Activated CD4-positive, alpha-beta T cell treated with anti-CD3 and anti-CD28 coated beads for 24 hours (primary cell): ENCODE measurements around the gene AGBL2.
"Not testable (repeated sequence)": the region's sequence is repeated elsewhere in the genome, so short reads cannot be mapped to it uniquely, and the experiment has no call there.

Experiments
- DNase-seq, 2 donors: peaks; one replicate each; pipeline ENCODE4 v3.0.0-alpha.2; 2020; ENCODE audit warnings: low read depth in 2 of 2

AGBL2 gene

DNA sequence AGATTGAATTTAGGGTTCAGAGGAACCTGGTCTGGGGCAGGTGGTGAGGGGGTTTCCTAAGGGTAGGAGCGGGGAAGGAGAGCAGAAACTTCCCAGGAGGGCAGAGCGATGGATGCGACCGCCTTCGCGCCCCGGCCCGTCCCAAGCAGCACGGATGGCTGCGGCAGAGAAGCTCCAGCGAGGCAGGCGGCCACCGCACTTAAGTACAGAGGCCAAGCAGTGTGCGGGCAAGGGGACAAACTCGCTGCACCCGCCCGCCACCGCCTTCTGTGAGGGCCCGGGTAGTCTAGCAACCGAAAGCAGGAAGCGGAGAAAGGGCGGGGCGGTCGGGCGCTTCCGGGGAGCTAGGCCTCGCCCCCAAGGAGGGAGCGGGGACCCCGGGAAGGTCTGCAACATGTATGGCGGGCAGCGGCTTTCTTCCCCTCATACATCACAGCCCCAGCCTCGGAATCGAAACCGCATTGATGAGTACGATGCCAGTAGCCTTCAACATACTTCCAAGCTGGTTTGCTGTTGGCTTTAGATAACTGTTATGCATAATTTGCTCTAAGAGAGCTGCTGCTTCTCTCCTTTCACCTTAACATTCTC, at the start of gene AGBL2:
AGBL2 (minus strand) TSS at position 288 of the 588 bp plus-strand sequence. CDS start 719 bp downstream, outside the sequence.
- DNase-seq = peak; percentile 70 to 75

- DNase-seq = not testable (repeated sequence)
Observed at GRCh38 chr11:47759291-47759690, 44.1 kb upstream of the AGBL2 start.

DNA sequence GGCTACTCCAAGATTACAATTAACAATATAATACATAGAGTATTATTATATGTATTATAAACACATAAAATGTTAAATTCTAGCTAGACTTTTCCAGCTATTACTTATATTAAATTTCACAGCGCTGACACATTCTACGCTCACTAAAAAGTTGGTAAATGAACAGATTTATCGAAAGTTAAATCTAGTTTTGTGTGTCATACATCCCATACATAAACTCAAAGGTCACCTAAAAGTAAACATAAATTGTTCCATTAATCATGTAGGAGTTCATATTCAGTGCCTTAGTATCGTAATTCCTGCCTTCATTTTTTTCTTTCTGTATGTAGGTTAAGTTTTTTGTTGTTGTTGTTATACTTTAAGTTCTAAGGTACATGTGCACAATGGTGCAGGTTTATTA, 41.0 kb upstream of the AGBL2 start:
- DNase-seq = no peak

GRCh38 chr11:47750725-47751124, 35.6 kb upstream of the AGBL2 start:
- no peak for DNase-seq

DNA sequence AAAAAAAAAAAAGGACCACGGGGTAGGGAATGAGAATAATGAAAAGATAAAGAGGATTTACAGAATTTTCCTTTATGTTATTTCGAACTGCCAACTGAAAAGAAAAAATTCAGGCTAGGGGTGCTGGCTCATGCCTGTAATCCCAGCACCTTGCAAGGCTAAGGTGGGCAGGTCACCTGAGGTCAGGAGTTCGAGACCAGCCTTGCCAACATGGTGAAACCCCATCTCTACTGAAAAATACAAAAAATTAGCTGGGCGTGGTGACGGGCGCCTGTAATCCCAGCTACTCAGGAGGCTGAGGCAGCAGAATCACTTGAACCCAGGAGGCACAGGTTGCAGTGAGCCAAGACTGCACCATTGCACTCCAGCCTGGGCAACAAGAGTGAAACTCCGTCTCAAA, 27.3 kb upstream of the AGBL2 start:
- DNase-seq = not testable (repeated sequence)

DNA sequence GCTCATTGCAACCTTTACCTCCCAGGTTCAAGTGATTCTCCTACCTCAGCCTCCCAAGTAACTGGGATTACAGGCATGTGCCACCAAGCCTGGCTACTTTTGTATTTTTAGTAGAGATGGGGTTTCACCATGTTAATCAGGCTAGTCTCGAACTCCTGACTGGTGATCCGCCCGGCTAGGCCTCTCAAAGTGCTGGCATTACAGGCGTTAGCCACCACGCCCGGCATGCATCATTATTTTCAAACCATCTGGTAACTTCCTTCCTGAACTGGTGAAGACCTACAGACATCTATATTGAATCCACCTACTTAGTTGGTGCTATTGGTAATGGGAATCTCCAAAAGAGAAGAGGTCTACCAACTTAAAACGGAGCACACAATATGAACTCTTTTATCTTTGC, 22.6 kb upstream of the AGBL2 start:
- DNase-seq = not testable (repeated sequence)

DNA sequence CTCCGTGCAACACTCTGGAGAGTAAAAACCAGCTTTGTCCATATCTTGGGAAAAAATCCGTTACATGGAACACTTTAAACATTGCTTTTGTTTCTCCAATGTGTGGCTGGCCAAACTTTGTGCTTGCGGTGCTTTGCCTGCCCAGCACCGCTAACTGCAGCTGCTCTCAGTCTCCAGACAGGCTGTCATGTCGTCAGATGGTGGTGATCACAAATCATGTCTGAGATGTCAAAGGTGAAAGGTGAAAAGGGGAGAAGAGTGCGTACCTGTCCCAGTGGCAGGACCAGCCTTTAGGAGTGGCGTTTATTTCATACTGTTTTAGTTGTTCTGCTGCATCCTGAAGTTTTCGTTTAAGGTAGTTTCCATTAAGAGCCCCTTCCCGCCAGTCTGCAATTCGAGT, 17.1 kb upstream of the AGBL2 start:
- no peak for DNase-seq

- DNase-seq = no peak
Observed at GRCh38 chr11:47731475-47731874, 16.3 kb upstream of the AGBL2 start.

GRCh38 chr11:47726878-47727514, 11.8 kb upstream of the AGBL2 start:
- DNase-seq = no peak

GRCh38 chr11:47726118-47726442, 10.9 kb upstream of the AGBL2 start:
- DNase-seq = no peak

- DNase-seq = no peak
Observed at GRCh38 chr11:47725442-47726117, 10.4 kb upstream of the AGBL2 start.

GRCh38 chr11:47724041-47724729, 9.0 kb upstream of the AGBL2 start:
- DNase-seq = no peak

DNA sequence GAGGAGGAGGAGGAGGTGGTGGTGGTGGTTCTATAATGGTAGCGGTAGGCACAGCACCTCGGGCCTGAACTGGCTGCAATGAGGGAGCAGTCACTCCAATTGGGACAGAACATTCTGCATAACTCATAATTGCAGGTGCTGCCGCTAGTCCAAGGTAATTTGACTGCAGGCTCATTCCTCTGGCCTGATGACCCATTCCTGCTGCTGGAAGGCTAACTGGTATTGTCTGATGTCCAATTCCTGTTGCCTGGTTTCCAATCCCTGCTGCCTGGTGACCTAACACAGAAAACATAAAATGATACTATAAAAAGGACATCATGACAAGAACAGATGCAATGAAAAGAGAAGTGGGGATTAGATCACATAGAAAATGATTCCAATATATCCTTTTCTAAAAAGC, 7.9 kb upstream of the AGBL2 start:
- DNase-seq = no peak

- no peak for DNase-seq
Observed at GRCh38 chr11:47720651-47721050, 5.5 kb upstream of the AGBL2 start.

DNA sequence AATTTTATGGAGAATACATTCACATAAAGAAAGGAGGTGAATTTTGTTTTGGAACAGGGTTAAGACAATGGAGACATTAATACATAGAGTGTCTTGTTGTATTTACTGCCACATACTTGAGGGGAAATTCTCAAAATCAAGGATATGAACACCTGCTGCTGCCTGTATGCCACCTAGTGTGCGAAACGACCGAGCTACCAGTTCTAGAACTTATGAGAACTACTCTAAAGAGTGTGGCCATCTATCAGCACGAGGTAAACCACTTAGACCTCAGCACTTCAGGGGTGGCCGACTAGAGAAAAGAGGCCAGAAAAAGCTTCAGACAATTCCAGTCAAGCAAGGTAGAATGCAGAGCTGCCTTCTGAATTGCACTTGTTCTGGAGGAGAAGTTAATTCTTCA, 1.5 kb upstream of the AGBL2 start:
- DNase-seq = no peak

DNA sequence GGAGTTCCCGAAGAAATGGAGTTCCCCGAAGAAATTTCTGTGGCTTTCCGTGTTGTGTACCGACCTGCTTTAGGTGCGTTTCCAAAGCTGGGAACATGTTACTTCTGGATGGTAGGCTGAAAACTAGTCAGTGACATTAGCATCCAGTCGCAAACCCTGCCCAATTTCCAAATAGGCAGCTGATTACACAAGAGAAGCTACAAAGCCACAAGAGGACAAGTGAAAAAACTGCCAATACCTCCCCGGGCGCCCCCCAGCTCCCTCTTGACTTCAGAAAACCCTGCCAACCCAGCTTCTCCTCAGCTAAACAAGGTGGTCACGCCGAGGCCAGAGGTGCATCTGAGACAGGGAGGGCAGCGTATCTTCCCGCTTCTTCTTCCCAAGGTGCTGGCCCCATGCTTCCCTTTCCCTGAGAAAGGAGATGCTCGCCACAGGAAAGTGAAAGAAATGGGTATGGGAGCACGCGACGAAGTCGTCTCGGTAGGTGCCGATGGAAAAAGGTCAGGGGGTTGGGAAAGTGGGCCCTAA, 551 bp downstream of the AGBL2 start:
- DNase-seq = peak in 1 of 2 donors; percentile 2

GRCh38 chr11:47711816-47712215, 3.4 kb downstream of the AGBL2 start:
- DNase-seq = no peak

GRCh38 chr11:47711225-47711624, 3.9 kb downstream of the AGBL2 start:
- no peak for DNase-seq

DNA sequence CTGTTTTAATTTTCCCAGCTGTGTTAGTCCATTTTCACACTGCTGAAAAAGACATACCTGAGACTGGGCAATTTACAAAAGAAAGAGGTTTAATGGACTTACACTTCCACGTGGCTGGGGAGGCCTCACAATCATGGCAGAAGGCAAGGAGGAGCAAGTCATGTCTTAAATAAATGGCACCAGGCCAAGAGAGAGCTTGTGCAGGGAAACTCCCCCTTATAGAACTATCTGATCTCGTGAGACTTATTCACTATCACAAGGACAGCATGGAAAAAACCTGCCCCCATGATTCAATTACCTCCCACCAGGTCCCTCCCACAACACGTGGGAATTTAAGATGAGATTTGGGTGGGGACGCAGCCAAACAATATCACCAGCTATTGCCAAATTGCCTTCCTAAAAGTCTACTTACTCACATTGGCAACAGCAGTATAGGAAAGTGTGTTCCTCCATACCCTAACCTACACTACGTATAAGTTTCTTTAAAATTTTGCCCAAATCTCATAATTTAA, 7.8 kb downstream of the AGBL2 start:
- not testable (repeated sequence) for DNase-seq

DNA sequence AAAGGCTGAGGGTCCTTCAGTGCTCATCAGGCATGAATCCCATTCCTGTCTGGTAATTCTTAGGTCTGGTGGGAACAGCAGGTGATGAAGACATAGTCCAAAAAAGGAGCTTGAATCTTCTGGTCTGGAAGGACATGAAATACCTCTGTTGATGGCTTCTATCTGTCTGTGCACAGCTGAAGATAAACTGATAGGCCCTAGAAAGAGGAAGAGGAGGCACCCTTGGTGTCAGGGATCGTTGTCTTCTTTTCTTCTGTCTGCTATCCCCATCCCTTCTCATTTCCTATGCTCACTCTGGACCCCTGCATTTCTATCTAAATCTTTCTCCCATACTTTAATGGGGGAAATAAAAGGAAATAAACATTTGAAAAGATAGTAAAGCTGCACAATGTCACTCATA, 9.4 kb downstream of the AGBL2 start:
- no peak for DNase-seq

GRCh38 chr11:47691979-47692378, 23.2 kb downstream of the AGBL2 start:
- DNase-seq = no peak

GRCh38 chr11:47689480-47689879, 25.7 kb downstream of the AGBL2 start:
- no peak for DNase-seq
